K562 (cell line): ENCODE data around the gene BEST1. TPM values are rescaled to one million over a fixed set of nuclear protein-coding genes. Genes with fewer than 3 reads are reported as not detected.
A peak's percentile ranks its signal among the peaks of the same experiment; 100 is the strongest.

Experiments used
- CBFA2T3 ChIP-seq: fragments of 450-650 bp; IDR thresholded peaks from 2 replicates; pipeline ENCODE4 v1.6.1; 2017
- CEBPG ChIP-seq, 3 experiments: fragments of 200-800 bp in 1 of 3; sonication (Bioruptor generic) in 1 of 3; sonication (generic) in 1 of 3; formaldehyde crosslinking in 1 of 3; IDR thresholded peaks in 2 of 3; conservative IDR thresholded peaks in 1 of 3; 2 replicates each; pipeline versions ENCODE4 v1.6.1 to v1.8.0; 2016 to 2022; ENCODE audit warnings: missing compliant biosample characterization in 2 of 3, missing genetic modification characterization in 2 of 3, mild to moderate bottlenecking in 1 of 3, missing genetic modification reagents in 1 of 3
- DMBX1 ChIP-seq: fragments of 250-450 bp; sonication (Bioruptor Pico); IDR thresholded peaks from 2 replicates; pipeline ENCODE4 v1.8.0; 2022; ENCODE audit warnings: inconsistent platforms, mild to moderate bottlenecking, moderate library complexity, borderline replicate concordance
- E2F1 ChIP-seq: sonication (generic); formaldehyde crosslinking; IDR thresholded peaks from 2 replicates; pipeline ENCODE4 v1.8.1; 2023; ENCODE audit warnings: mild to moderate bottlenecking, missing genetic modification reagents, moderate library complexity
- E4F1 ChIP-seq: fragments of 250-450 bp; sonication (Bioruptor Pico); IDR thresholded peaks from 2 replicates; pipeline ENCODE4 v1.5.0; 2021; ENCODE audit warnings: mild to moderate bottlenecking, borderline replicate concordance
- HSF4 ChIP-seq: fragments of 250-450 bp; sonication (Bioruptor Pico); IDR thresholded peaks from 2 replicates; pipeline ENCODE4 v2.1.2; 2022; ENCODE audit warnings: mild to moderate bottlenecking, moderate library complexity, borderline replicate concordance
- KDM1A ChIP-seq, 2 experiments: fragments of 450-650 bp; IDR thresholded peaks; 2 replicates each; pipeline ENCODE4 v1.6.1; 2016; ENCODE audit warnings: mild to moderate bottlenecking in 2 of 2
- KHSRP ChIP-seq: fragments of 450-650 bp; IDR thresholded peaks from 2 replicates; pipeline ENCODE4 v1.6.1; 2017
- MLX ChIP-seq, 2 experiments: fragments of 450-650 bp in 1 of 2; sonication (generic) in 1 of 2; formaldehyde crosslinking; conservative IDR thresholded peaks; 2 replicates each; pipeline versions ENCODE4 v1.4.0 to v1.8.1; 2020 to 2022; ENCODE audit warnings: mild to moderate bottlenecking in 1 of 2, missing genetic modification reagents in 1 of 2
- MTA3 ChIP-seq: fragments of 450-650 bp; formaldehyde crosslinking; IDR thresholded peaks from 2 replicates; pipeline ENCODE4 v1.6.1; 2017; ENCODE audit warnings: mild to moderate bottlenecking, borderline replicate concordance
- MXI1 ChIP-seq: IDR thresholded peaks from 2 replicates; pipeline ENCODE4 v1.6.1; 2011; ENCODE audit warnings: low read depth, mild to moderate bottlenecking, improper control_type of control experiment, low read length
- PHF21A ChIP-seq: fragments of 450-650 bp; IDR thresholded peaks from 2 replicates; pipeline ENCODE4 v1.6.1; 2017; ENCODE audit warnings: low read depth, borderline replicate concordance
- RFX5 ChIP-seq: IDR thresholded peaks from 2 replicates; pipeline ENCODE4 v1.6.1; 2011; ENCODE audit warnings: low read depth, mild to moderate bottlenecking, improper control_type of control experiment, low read length
- SMAD2 ChIP-seq: fragments of 150-350 bp; IDR thresholded peaks from 2 replicates; pipeline ENCODE4 v1.6.1; 2014; ENCODE audit warnings: low read depth, mild to moderate bottlenecking, low read length
- SRF ChIP-seq, 2 experiments: fragments of 250-450, 450-650 bp in 1 of 2; sonication (Bioruptor Pico) in 1 of 2; sonication (generic) in 1 of 2; formaldehyde crosslinking; IDR thresholded peaks; 2 replicates each; pipeline versions ENCODE4 v1.5.0 to v1.5.1; 2020 to 2022; ENCODE audit warnings: mild to moderate bottlenecking in 1 of 2, missing genetic modification reagents in 1 of 2
- SRSF7 ChIP-seq: fragments of 200-400 bp; formaldehyde crosslinking; optimal IDR thresholded peaks from 2 replicates; pipeline ENCODE3; 2017; ENCODE audit warnings: mild to moderate bottlenecking, low read depth, low read length
- TBL1XR1 ChIP-seq, 2 experiments: IDR thresholded peaks; 2 replicates each; pipeline ENCODE4 v1.6.1; 2012; ENCODE audit warnings: improper control_type of control experiment in 2 of 2, low read length in 2 of 2, mild to moderate bottlenecking in 1 of 2
- YY1 ChIP-seq, 3 experiments: IDR thresholded peaks; 2 replicates each; pipeline ENCODE4 v1.6.1; 2011; ENCODE audit warnings: low read length in 2 of 3, mild to moderate bottlenecking in 2 of 3, moderate library complexity in 2 of 3, borderline replicate concordance in 1 of 3, control low read depth in 1 of 3, low read depth in 1 of 3; ENCODE audit not compliant: insufficient read depth in 3 of 3, insufficient replicate concordance in 2 of 3, control insufficient read depth in 1 of 3, insufficient read length in 1 of 3; ENCODE audit errors: extremely low read depth in 1 of 3
- ZBTB8A ChIP-seq: fragments of 450-650 bp; IDR thresholded peaks from 2 replicates; pipeline ENCODE4 v1.6.1; 2018; ENCODE audit warnings: mild to moderate bottlenecking, moderate library complexity; ENCODE audit not compliant: partially characterized antibody
- ZNF124 ChIP-seq: sonication (generic); formaldehyde crosslinking; IDR thresholded peaks from 2 replicates; pipeline ENCODE4 v1.8.1; 2022; ENCODE audit warnings: missing genetic modification reagents
- ZNF197 ChIP-seq: fragments of 200-800 bp; sonication (Bioruptor generic); IDR thresholded peaks from 2 replicates; pipeline ENCODE4 v1.6.1; 2016; ENCODE audit warnings: low read depth, missing genetic modification characterization, missing compliant biosample characterization
- ZNF347 ChIP-seq: fragments of 450-650 bp; formaldehyde crosslinking; IDR thresholded peaks from 2 replicates; pipeline ENCODE4 v1.4.0; 2020; ENCODE audit warnings: low read depth, mild to moderate bottlenecking, moderate library complexity
- ZNF436 ChIP-seq: fragments of 250-450, 450-650 bp; sonication (Bioruptor Pico); formaldehyde crosslinking; IDR thresholded peaks from 2 replicates; pipeline ENCODE4 v1.7.0; 2020; ENCODE audit warnings: mild to moderate bottlenecking
- ZSCAN29 ChIP-seq: fragments of 450-650 bp; IDR thresholded peaks from 2 replicates; pipeline ENCODE4 v1.6.1; 2017
- polyA plus RNA-seq, 8 experiments: library from polyadenylated mRNA; depleted of rRNA in 4 of 8; stranded (reverse) in 5 of 8; unstranded in 3 of 8; fragments of >200 nt; fragmentation: Nextera tagmentation in 2 of 8; fragmentation: Illumina TruSeq in 1 of 8; extraction: Ambion mirVana in 2 of 8; extraction: Trizol in 1 of 8; gene quantifications; 2 replicates each; pipeline versions ENCODE4 v1.2.1 to v1.2.3, GENCODE V29; 2011 to 2014; ENCODE audit warnings: inconsistent platforms in 1 of 8, missing spikeins in 1 of 8
- total RNA-seq, 7 experiments: library from RNA; depleted of rRNA in 6 of 7; stranded (reverse); fragments of >200 nt in 6 of 7; fragmentation: Illumina TruSeq in 2 of 7; extraction: Trizol in 2 of 7; gene quantifications; 2 replicates each; pipeline versions ENCODE4 v1.2.1 to v1.2.3, GENCODE V29; 2011 to 2021; ENCODE audit warnings: low replicate concordance in 1 of 7

BEST1 gene
- total and polyA plus RNA-seq, 9 of the 15 experiments (the other 6 are each of a cell fraction or from before 2014, with no cell fraction given) = 0.07 to 1.3 (median 0.40) TPM

GRCh38 chr11:61917334-61918109, 32.6 kb upstream of the BEST1 start, which contains the start of gene RAB3IL1 (continued):
- TF ChIP-seq ZNF436 (CRISPR knock-in tag) (no peak), CEBPG (CRISPR knock-in tag; IDR thresholded peaks at IDR 0.05) (no peak), CEBPG (tag; conservative IDR thresholded peaks at IDR 0.05 in 1 of 2, IDR thresholded peaks at IDR 0.05 in 1 of 2) (no peak), MTA3 (0 out of 2 replicates have a peak, but pooled peaks have one; percentile 43), RFX5 (no peak), YY1 (IDR thresholded peaks at IDR 0.05; ENCODE audit: borderline replicate concordance in 1 of 3, control insufficient read depth in 1 of 3, extremely low read depth in 1 of 3, insufficient read depth in 3 of 3, insufficient read length in 1 of 3, insufficient replicate concordance in 2 of 3, low read depth in 1 of 3, low read length in 2 of 3) (peak in 1 of 3 experiments; percentile 18), KHSRP (no peak), ZSCAN29 (no peak), ZBTB8A (no peak), ZNF124 (no peak), MLX (CRISPR knock-in tag; conservative IDR thresholded peaks at IDR 0.05) (no peak), SMAD2 (no peak), MXI1 (peak; percentile 82), E4F1 (CRISPR knock-in tag) (no peak), CBFA2T3 (0 out of 2 replicates have a peak, but pooled peaks have one; percentile 3), KDM1A (IDR thresholded peaks at IDR 0.05) (peak; percentile 96 to 98), ZNF197 (CRISPR knock-in tag) (no peak), DMBX1 (no peak; the same call in 1 of the 2 replicates), TBL1XR1 (IDR thresholded peaks at IDR 0.05; ENCODE audit: low read length in 2 of 2) (no peak), SRSF7 (no peak), PHF21A (no peak), HSF4 (CRISPR knock-in tag) (no peak), ZNF347 (CRISPR knock-in tag) (no peak), SRF (CRISPR knock-in tag; IDR thresholded peaks at IDR 0.05) (no peak), E2F1 (CRISPR knock-in tag) (no peak)
